Endothelial cell of umbilical vein (primary cell): Measurements from ENCODE around the gene CD74. TPM values are rescaled to one million over a fixed set of nuclear protein-coding genes. Genes with fewer than 3 reads are reported as not detected.
"Not testable (repeated sequence)": the region's sequence is repeated elsewhere in the genome, so short reads cannot be mapped to it uniquely, and the experiment has no call there.

ENCODE experiments used
- BruUV-seq: library from RNA; stranded (reverse); fragments of 400-500 nt; replicated peaks from 2 replicates; lab custom pipeline; 2021; lab: Mats Ljungman, UMichigan
- CTCF ChIA-PET: fragments of 300-600, 350-600 bp; sonication (Branson Sonifier 250); formaldehyde crosslinking; loops from one replicate; lab custom pipeline; 2021; ENCODE audit warnings: antibody characterized with exemption, inconsistent platforms; lab: Charles Lee
- POLR2A ChIA-PET: fragments of 300-600, 350-600 bp; sonication (Branson Sonifier 250); formaldehyde crosslinking; loops from one replicate; lab custom pipeline; 2021; ENCODE audit warnings: antibody characterized with exemption, inconsistent platforms; lab: Charles Lee
- DNase-seq: peaks from one replicate; pipeline ENCODE4 v3.0.0-alpha.2; 2011; ENCODE audit warnings: low read depth, low spot score
- FAIRE-seq: peaks from 2 replicates; lab custom pipeline; 2011; peaks lifted over from hg19 to GRCh38; lab: Jason Lieb, UNC
- H2AFZ ChIP-seq: 2 replicates; pipeline ENCODE4 v1.6.0; 2012; ENCODE audit warnings: low read depth, low read length, control low read depth, inconsistent platforms
- H3K27ac ChIP-seq: 2 replicates; pipeline ENCODE4 v1.5.1; 2011; ENCODE audit warnings: low read depth, mild to moderate bottlenecking, control low read depth, low read length, moderate library complexity; ENCODE audit not compliant: insufficient read depth
- H3K27me3 ChIP-seq, 2 experiments: 2 replicates each; pipeline versions ENCODE4 v1.6.0 to v1.6.1; 2011; ENCODE audit warnings: low read length in 2 of 2, mixed read lengths in 1 of 2; ENCODE audit not compliant: control insufficient read depth in 2 of 2, insufficient read depth in 2 of 2
- H3K36me3 ChIP-seq, 2 experiments: 2 replicates in 1 of 2; 3 replicates in 1 of 2; pipeline ENCODE4 v1.5.1; 2011; ENCODE audit warnings: low read length in 2 of 2, mild to moderate bottlenecking in 1 of 2, moderate library complexity in 1 of 2; ENCODE audit not compliant: control insufficient read depth in 2 of 2, insufficient read depth in 2 of 2; ENCODE audit errors: extremely low read depth in 1 of 2
- H3K4me1 ChIP-seq: 3 replicates; pipeline ENCODE4 v1.5.1; 2011; ENCODE audit warnings: mild to moderate bottlenecking, low read length; ENCODE audit not compliant: control insufficient read depth, insufficient read depth; ENCODE audit errors: extremely low read depth
- H3K4me2 ChIP-seq: 2 replicates; pipeline ENCODE4 v1.6.1; 2011; ENCODE audit warnings: low read length, control low read depth, mixed read lengths; ENCODE audit not compliant: insufficient read depth
- H3K4me3 ChIP-seq, 3 experiments: fragments of 200-600 bp in 1 of 3; sonication (generic), shearing (Covaris generic) in 1 of 3; replicated peaks in 1 of 3; 2 replicates each; pipeline ENCODE4 v1.5.1; 2011 to 2016; ENCODE audit warnings: control low read depth in 3 of 3, low read length in 3 of 3, mild to moderate bottlenecking in 2 of 3, inconsistent platforms in 1 of 3, low read depth in 1 of 3, moderate library complexity in 1 of 3; ENCODE audit not compliant: insufficient read depth in 1 of 3
- H3K79me2 ChIP-seq: 2 replicates; pipeline ENCODE4 v1.6.0; 2012; ENCODE audit warnings: low read length, inconsistent platforms; ENCODE audit not compliant: control insufficient read depth, insufficient read depth
- H3K9ac ChIP-seq: replicated peaks from 2 replicates; pipeline ENCODE3; 2011; ENCODE audit warnings: low read length, control low read depth; ENCODE audit not compliant: insufficient read depth; ENCODE audit errors: extremely low read depth
- H3K9me1 ChIP-seq: replicated peaks from 3 replicates; pipeline ENCODE4 v1.6.0; 2011; ENCODE audit warnings: mild to moderate bottlenecking, low read length; ENCODE audit not compliant: control insufficient read depth, insufficient read depth; ENCODE audit errors: extremely low read depth
- H3K9me3 ChIP-seq: replicated peaks from 2 replicates; pipeline ENCODE4 v1.5.1; 2012; ENCODE audit warnings: low read length, inconsistent platforms; ENCODE audit not compliant: control insufficient read depth, insufficient read depth
- H4K20me1 ChIP-seq: replicated peaks from 2 replicates; pipeline ENCODE3; 2011; ENCODE audit warnings: mild to moderate bottlenecking, low read length; ENCODE audit not compliant: control insufficient read depth, insufficient read depth; ENCODE audit errors: extremely low read depth
- CTCF ChIP-seq, 2 donors: IDR thresholded peaks; 1 replicate in 1 of 2; 2 replicates in 1 of 2; pipeline ENCODE4 v1.5.1; 2011; ENCODE audit warnings: low read length in 2 of 2, mild to moderate bottlenecking in 2 of 2, moderate library complexity in 2 of 2, control low read depth in 1 of 2, inconsistent platforms in 1 of 2, low read depth in 1 of 2; ENCODE audit not compliant: insufficient read depth in 1 of 2; ENCODE audit errors: extremely low read depth in 1 of 2
- EZH2 ChIP-seq: IDR thresholded peaks from 2 replicates; pipeline ENCODE4 v1.6.1; 2012; ENCODE audit warnings: borderline replicate concordance, low read depth, mild to moderate bottlenecking, moderate library complexity, low read length, inconsistent platforms; ENCODE audit not compliant: severe bottlenecking
- FOS ChIP-seq: IDR thresholded peaks from 2 replicates; pipeline ENCODE4 v1.6.1; 2011; ENCODE audit warnings: mild to moderate bottlenecking, low read length, moderate library complexity, borderline replicate concordance; ENCODE audit not compliant: insufficient read depth
- GATA2 ChIP-seq: IDR thresholded peaks from 2 replicates; pipeline ENCODE4 v1.7.0; 2011; ENCODE audit warnings: low read depth, mild to moderate bottlenecking, moderate library complexity, mixed read lengths, low read length; ENCODE audit not compliant: insufficient read length, insufficient read depth
- JUN ChIP-seq: IDR thresholded peaks from 2 replicates; pipeline ENCODE4 v1.6.1; 2011; ENCODE audit warnings: borderline replicate concordance, low read depth; ENCODE audit not compliant: insufficient read length, insufficient read depth
- MAX ChIP-seq: IDR thresholded peaks from 2 replicates; pipeline ENCODE4 v1.6.1; 2011; ENCODE audit not compliant: insufficient read depth, insufficient read length
- MYC ChIP-seq: IDR thresholded peaks from one replicate; pipeline ENCODE4 v1.6.1; 2011; ENCODE audit warnings: mild to moderate bottlenecking, low read depth, low read length
- POLR2A ChIP-seq: IDR thresholded peaks from 2 replicates; pipeline ENCODE4 v1.6.1; 2012; ENCODE audit warnings: low read depth, mild to moderate bottlenecking, control low read depth, low read length
- POLR2AphosphoS5 ChIP-seq: IDR thresholded peaks from 2 replicates; pipeline ENCODE4 v1.6.1; 2012; ENCODE audit warnings: low read depth, mild to moderate bottlenecking, control low read depth, low read length, moderate library complexity; ENCODE audit not compliant: insufficient read depth
- dilution Hi-C: fragments of 300-500 bp; cut with MboI; formaldehyde crosslinking; loops from one replicate; pipeline ENCODE4 v1.15.0; 2019; ENCODE audit warnings: low sequenced_read_pairs; ENCODE audit not compliant: extremely low pct_ligation_motif_present
- intact Hi-C: fragments of 100-400 bp; cut with micrococcal nuclease; formaldehyde crosslinking; loops from one replicate; pipeline ENCODE4 v1.10.0; 2022
- polyA plus RNA-seq, 4 experiments: library from polyadenylated mRNA; depleted of rRNA in 3 of 4; stranded (reverse) in 3 of 4; unstranded in 1 of 4; fragments of >200 nt; gene quantifications; 2 replicates each; pipeline versions ENCODE4 v1.2.1 to v1.2.3, GENCODE V29; 2011 to 2012; ENCODE audit warnings: missing spikeins in 1 of 4
- total RNA-seq: library from RNA; stranded (reverse); gene quantifications from 2 replicates; pipeline ENCODE4 v1.2.3, GENCODE V29; 2021

Gene CD74
- total and polyA plus RNA-seq, 2 donors (not counting 3 experiments of a cell fraction or from before 2014, with no cell fraction given), result 0.62 to 1.3 TPM

- no peak overlapping the region for H3K9ac ChIP-seq
- FAIRE-seq (no peak), DNase-seq (no peak)
- H2AFZ ChIP-seq, result no peak overlapping the region
- peaks cover 4% of the 10 kb centered on the region for H3K4me1 ChIP-seq
- BruUV-seq, result no TSS peak
- intact Hi-C loops (loop anchor here (5.0 kb wide), 2 partner anchors 248 to 393 kb away; partner anchors contain the start of genes IRGM and RBM22), dilution Hi-C loops (no loop called here)
- CTCF ChIA-PET, result interaction anchor here (1.0 to 1.1 kb wide), 2 partner anchors 18 to 90 kb away, joined by 3 read pairs; no protein-coding TSS in a partner anchor
- no peaks in the 10 kb centered on the region for H3K36me3 ChIP-seq
- no peak overlapping the region for H3K4me2 ChIP-seq
- H3K9me1 ChIP-seq, result no peaks in the 10 kb centered on the region
- H4K20me1 ChIP-seq, result no peaks in the 10 kb centered on the region
- H3K9me3 ChIP-seq, result no peaks in the 10 kb centered on the region
- POLR2A ChIA-PET, result no interaction called here
- no peak overlapping the region for H3K27ac ChIP-seq
- no peaks in the 10 kb centered on the region for H3K79me2 ChIP-seq
- no peak overlapping the region for H3K4me3 ChIP-seq
- no peaks in the 10 kb centered on the region for H3K27me3 ChIP-seq
- no peak for TF ChIP-seq POLR2A
- TF ChIP-seq JUN, result no peak
- TF ChIP-seq CTCF (IDR thresholded peaks at IDR 0.05; ENCODE audit: extremely low read depth in 1 of 2, insufficient read depth in 1 of 2, low read depth in 1 of 2, low read length in 2 of 2), result no peak
- TF ChIP-seq MAX, result no peak
- TF ChIP-seq GATA2, result no peak
- TF ChIP-seq MYC, result no peak
- no peak for TF ChIP-seq FOS
- no peak for TF ChIP-seq POLR2AphosphoS5
- TF ChIP-seq EZH2, result no peak
Measured at GRCh38 chr5:150454492-150455229, 42.0 kb upstream of the CD74 start.

GRCh38 chr5:150454027-150454426 is 41.3 kb upstream of the CD74 start:
- intact Hi-C loops, H3K4me2 ChIP-seq, CTCF ChIA-PET, H3K9me3 ChIP-seq, H4K20me1 ChIP-seq, POLR2A ChIA-PET, BruUV-seq, dilution Hi-C loops, H3K79me2 ChIP-seq, H3K27ac ChIP-seq, H2AFZ ChIP-seq, H3K9me1 ChIP-seq, H3K9ac ChIP-seq, H3K36me3 ChIP-seq, FAIRE-seq, H3K4me1 ChIP-seq, DNase-seq, H3K4me3 ChIP-seq, H3K27me3 ChIP-seq: not testable (repeated sequence)
